HCT116 (cell line): Measurements from ENCODE around the gene AMPD3. TPM values are rescaled to one million over a fixed set of nuclear protein-coding genes. Genes with fewer than 3 reads are reported as not detected.

ENCODE experiments used
- ATAC-seq: fragments of 200-7000 bp; cut with Tn5 transposase; 2 replicates; pipeline ENCODE4 v1.9.1; 2020; ENCODE audit warnings: mild to moderate bottlenecking, moderate library complexity
- BruUV-seq: library from RNA; stranded (reverse); fragments of 400-500 nt; replicated peaks from 2 replicates; lab custom pipeline; 2021; lab: Mats Ljungman, UMichigan
- CTCF ChIA-PET: fragments of 300-600 bp; sonication (Branson Sonifier 250); formaldehyde crosslinking; loops from one replicate; lab custom pipeline; 2021; ENCODE audit warnings: antibody characterized with exemption; lab: Charles Lee
- POLR2A ChIA-PET: fragments of 300-600, 350-600 bp; sonication (Branson Sonifier 250); formaldehyde crosslinking; loops from one replicate; lab custom pipeline; 2021; ENCODE audit warnings: antibody characterized with exemption; lab: Charles Lee
- RAD21 ChIA-PET, 2 experiments: fragments of 300-600 bp; sonication (Branson Sonifier 250); formaldehyde crosslinking; loops; one replicate each; lab custom pipeline; 2023; ENCODE audit warnings: low total read pairs in 2 of 2; ENCODE audit not compliant: uncharacterized antibody in 2 of 2, unreplicated experiment in 2 of 2, low non-redundant PET in 1 of 2; lab: Charles Lee
- DNase-seq: peaks from one replicate; pipeline ENCODE4 v3.0.0-alpha.2; 2010; ENCODE audit warnings: low read depth, low spot score
- H2AFZ ChIP-seq: fragments of 200-600 bp; shearing (Covaris generic), sonication (generic); 2 replicates; pipeline ENCODE4 v1.6.1; 2017; ENCODE audit warnings: low read depth, mixed run types, mixed read lengths, antibody characterized with exemption, low read length; ENCODE audit not compliant: poor library complexity, severe bottlenecking
- H3K27ac ChIP-seq: 2 replicates; pipeline ENCODE4 v1.5.1; 2012; ENCODE audit warnings: low read depth, low read length
- H3K27me3 ChIP-seq: fragments of 200-600 bp; sonication (generic); 2 replicates; pipeline ENCODE4 v1.6.1; 2016; ENCODE audit warnings: mixed run types, low read length, mixed read lengths; ENCODE audit not compliant: insufficient read depth
- H3K36me3 ChIP-seq, 2 experiments: fragments of 200-500 bp in 1 of 2; fragments of 200-600 bp in 1 of 2; sonication (Bioruptor generic) in 1 of 2; sonication (generic) in 1 of 2; 2 replicates each; pipeline versions ENCODE4 v1.5.1 to v1.6.1; 2014 to 2016; ENCODE audit warnings: low read length in 2 of 2, inconsistent platforms in 1 of 2, mixed read lengths in 1 of 2, mixed run types in 1 of 2; ENCODE audit not compliant: insufficient read depth in 2 of 2, control insufficient read depth in 1 of 2
- H3K4me1 ChIP-seq, 2 experiments: fragments of 200-600 bp in 1 of 2; sonication (generic) in 1 of 2; 2 replicates each; pipeline versions ENCODE4 v1.5.1 to v1.6.1; 2012 to 2017; ENCODE audit warnings: low read length in 2 of 2, inconsistent platforms in 1 of 2, mild to moderate bottlenecking in 1 of 2, mixed read lengths in 1 of 2, mixed run types in 1 of 2, moderate library complexity in 1 of 2; ENCODE audit not compliant: insufficient read depth in 2 of 2, control insufficient read depth in 1 of 2
- H3K4me2 ChIP-seq: fragments of 200-600 bp; sonication (generic); 2 replicates; pipeline ENCODE4 v1.6.1; 2017; ENCODE audit warnings: mixed run types, low read length, mixed read lengths
- H3K4me3 ChIP-seq, 2 experiments: fragments of 200-600 bp in 1 of 2; sonication (generic) in 1 of 2; replicated peaks in 1 of 2; 2 replicates each; pipeline ENCODE4 v1.5.1; 2011 to 2016; ENCODE audit warnings: low read length in 2 of 2, control low read depth in 1 of 2, low read depth in 1 of 2, mild to moderate bottlenecking in 1 of 2, mixed read lengths in 1 of 2, mixed run types in 1 of 2
- H3K79me2 ChIP-seq: fragments of 200-600 bp; sonication (generic); 2 replicates; pipeline ENCODE4 v1.6.1; 2017; ENCODE audit warnings: mild to moderate bottlenecking, mixed run types, low read length, moderate library complexity, mixed read lengths; ENCODE audit not compliant: insufficient read depth
- H3K9ac ChIP-seq: fragments of 200-600 bp; sonication (generic); 2 replicates; pipeline ENCODE4 v1.6.1; 2016; ENCODE audit warnings: low read length, mixed read lengths
- H3K9me2 ChIP-seq: fragments of 200-600 bp; sonication (generic), shearing (Covaris generic); 2 replicates; pipeline ENCODE4 v1.6.1; 2017; ENCODE audit warnings: mixed run types, mild to moderate bottlenecking, moderate library complexity; ENCODE audit not compliant: insufficient read depth
- H3K9me3 ChIP-seq, 2 experiments: fragments of 200-500 bp in 1 of 2; fragments of 200-600 bp in 1 of 2; sonication (Bioruptor generic) in 1 of 2; sonication (generic) in 1 of 2; 2 replicates each; pipeline ENCODE4 v1.6.1; 2014 to 2017; ENCODE audit warnings: low read length in 2 of 2, mixed read lengths in 2 of 2, inconsistent platforms in 1 of 2, low read depth in 1 of 2, mild to moderate bottlenecking in 1 of 2, mixed run types in 1 of 2, moderate library complexity in 1 of 2; ENCODE audit not compliant: control insufficient read depth in 1 of 2, insufficient read depth in 1 of 2
- H4K20me1 ChIP-seq: fragments of 200-600 bp; sonication (generic), shearing (Covaris generic); 2 replicates; pipeline ENCODE4 v1.6.1; 2017; ENCODE audit warnings: mixed run types, mild to moderate bottlenecking, moderate library complexity; ENCODE audit not compliant: insufficient read depth
- CBX3 ChIP-seq: IDR thresholded peaks from 2 replicates; pipeline ENCODE4 v1.6.1; 2012; ENCODE audit warnings: low read depth
- CEBPB ChIP-seq: IDR thresholded peaks from 2 replicates; pipeline ENCODE4 v1.6.1; 2012; ENCODE audit warnings: low read depth
- CTCF ChIP-seq, 3 experiments: fragments of 200-600 bp in 1 of 3; sonication (generic) in 1 of 3; IDR thresholded peaks in 2 of 3; conservative IDR thresholded peaks in 1 of 3; 2 replicates each; pipeline ENCODE4 v1.5.1; 2012 to 2017; ENCODE audit warnings: low read depth in 2 of 3, low read length in 2 of 3, antibody characterized with exemption in 1 of 3, borderline replicate concordance in 1 of 3, control low read depth in 1 of 3, mild to moderate bottlenecking in 1 of 3, mixed read lengths in 1 of 3, mixed run types in 1 of 3, moderate library complexity in 1 of 3; ENCODE audit not compliant: insufficient read depth in 1 of 3
- EGR1 ChIP-seq: IDR thresholded peaks from 2 replicates; pipeline ENCODE4 v1.6.1; 2012; ENCODE audit warnings: low read depth
- ELF1 ChIP-seq: IDR thresholded peaks from 2 replicates; pipeline ENCODE4 v1.6.1; 2012; ENCODE audit warnings: low read depth, borderline replicate concordance
- EZH2 ChIP-seq: fragments of 200-600 bp; sonication (generic); IDR thresholded peaks from 2 replicates; pipeline ENCODE4 v1.6.1; 2017; ENCODE audit warnings: antibody characterized with exemption, mixed run types
- EZH2phosphoT487 ChIP-seq: fragments of 200-600 bp; IDR thresholded peaks from 2 replicates; pipeline ENCODE4 v1.6.1; 2018; ENCODE audit warnings: antibody characterized with exemption, borderline replicate concordance
- FOSL1 ChIP-seq: IDR thresholded peaks from 2 replicates; pipeline ENCODE4 v1.6.1; 2012; ENCODE audit warnings: low read depth
- JUND ChIP-seq: IDR thresholded peaks from 2 replicates; pipeline ENCODE4 v1.6.1; 2012
- POLR2A ChIP-seq: IDR thresholded peaks from 2 replicates; pipeline ENCODE4 v1.7.0; 2011; ENCODE audit warnings: borderline replicate concordance; ENCODE audit not compliant: insufficient read depth, insufficient read length; ENCODE audit errors: extremely low read depth
- RAD21 ChIP-seq: IDR thresholded peaks from 2 replicates; pipeline ENCODE4 v1.6.1; 2012; ENCODE audit warnings: low read depth, mild to moderate bottlenecking
- SP1 ChIP-seq: IDR thresholded peaks from 2 replicates; pipeline ENCODE4 v1.6.1; 2012; ENCODE audit warnings: low read depth
- TCF7L2 ChIP-seq: IDR thresholded peaks from 2 replicates; pipeline ENCODE4 v1.7.0; 2011; ENCODE audit warnings: borderline replicate concordance, inconsistent platforms; ENCODE audit not compliant: insufficient read depth, insufficient read length; ENCODE audit errors: extremely low read depth
- YY1 ChIP-seq: IDR thresholded peaks from 2 replicates; pipeline ENCODE4 v1.6.1; 2011; ENCODE audit warnings: low read length, low read depth, moderate library complexity, mild to moderate bottlenecking; ENCODE audit not compliant: insufficient replicate concordance; ENCODE audit errors: extremely low read depth
- ZBTB33 ChIP-seq: IDR thresholded peaks from 2 replicates; pipeline ENCODE4 v1.6.1; 2011; ENCODE audit warnings: mild to moderate bottlenecking, low read length, moderate library complexity; ENCODE audit not compliant: insufficient replicate concordance; ENCODE audit errors: extremely low read depth
- ZFX ChIP-seq: fragments of 450-650 bp; IDR thresholded peaks from 2 replicates; pipeline ENCODE4 v1.6.1; 2017
- ZNF274 ChIP-seq: fragments of 200-500 bp; sonication (Bioruptor generic); IDR thresholded peaks from 2 replicates; pipeline ENCODE4 v1.6.1; 2014; ENCODE audit warnings: mild to moderate bottlenecking, low read depth, low read length, inconsistent platforms
- intact Hi-C: fragments of 100-400 bp; cut with micrococcal nuclease; formaldehyde crosslinking; loops from 2 replicates; pipeline ENCODE4 v1.10.0; 2022
- total RNA-seq: library from RNA; stranded (reverse); gene quantifications from one replicate; pipeline ENCODE4 v1.2.1, GENCODE V29; 2021; ENCODE audit not compliant: unreplicated experiment
- TF ChIP-seq, protein P1 (sequence below): IDR thresholded peaks from 2 replicates; pipeline ENCODE4 v1.6.1; 2012
- TF ChIP-seq, protein P2 (sequence below): IDR thresholded peaks from 2 replicates; pipeline ENCODE4 v1.6.1; 2012
- TF ChIP-seq, protein P3 (sequence below): IDR thresholded peaks from 2 replicates; pipeline ENCODE4 v1.6.1; 2012; ENCODE audit warnings: low read depth

Gene AMPD3
- total RNA-seq, 1 experiment from 2014 or later, result 25.9 TPM

DNA sequence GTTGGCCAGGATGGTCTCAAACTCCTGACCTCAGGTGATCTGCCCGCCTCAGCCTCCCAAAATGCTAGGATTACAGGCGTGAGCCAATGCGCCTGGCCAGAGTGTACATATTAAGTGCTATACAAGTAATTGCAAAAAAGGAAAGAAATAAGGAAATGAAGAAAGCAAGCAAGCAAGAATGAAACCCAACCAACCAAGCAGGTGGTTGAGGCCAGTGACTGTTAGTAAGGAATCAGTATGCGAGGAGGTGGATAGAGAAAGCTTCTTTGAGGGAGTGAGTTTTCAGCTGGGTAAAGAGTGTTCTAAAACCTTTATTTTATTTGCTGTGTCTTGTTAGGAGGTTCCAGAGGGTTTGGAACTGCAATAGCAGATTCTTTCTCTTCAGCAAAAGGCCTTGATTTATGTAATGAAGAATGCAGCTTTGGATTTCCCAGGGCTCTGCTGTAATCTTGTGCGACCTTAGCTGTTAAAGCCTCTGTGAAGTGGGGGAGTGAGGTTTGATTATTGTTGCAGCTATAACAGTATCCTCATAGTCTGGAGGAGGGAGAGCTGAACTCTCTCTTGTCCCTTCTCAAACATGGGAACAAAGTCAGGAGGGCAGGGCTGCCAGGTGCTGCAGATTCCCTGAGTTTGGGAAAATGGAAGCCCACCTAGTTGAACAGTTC is 5.7 kb downstream of the AMPD3 start:
- intact Hi-C loops, result no loop called here
- RAD21 ChIA-PET, result no interaction called here
- H3K36me3 ChIP-seq, result peaks cover 16 to 44% of the 10 kb centered on the region in 2 experiments; a peak in 3 of 4 replicates
- no peak overlapping the region for H3K27ac ChIP-seq
- no peak overlapping the region for H3K4me2 ChIP-seq
- no peaks in the 10 kb centered on the region for H3K27me3 ChIP-seq
- CTCF ChIA-PET, result no interaction called here
- H3K79me2 ChIP-seq, result peaks cover 39% of the 10 kb centered on the region
- H3K4me1 ChIP-seq, result peaks cover 15 to 21% of the 10 kb centered on the region in 2 experiments
- DNase-seq (no peak), ATAC-seq (no peak)
- no peak overlapping the region for H2AFZ ChIP-seq
- POLR2A ChIA-PET, result no interaction called here
- H3K9me3 ChIP-seq, result no peaks in the 10 kb centered on the region
- H3K9me2 ChIP-seq, result no peaks in the 10 kb centered on the region
- H3K9ac ChIP-seq, result no peak overlapping the region
- no peak overlapping the region for H3K4me3 ChIP-seq
- TF ChIP-seq ZFX (no peak), JUND (no peak), YY1 (no peak), CBX3 (no peak), CEBPB (no peak), EZH2phosphoT487 (no peak), EGR1 (no peak), TCF7L2 (no peak), ZBTB33 (no peak), ELF1 (no peak), SP1 (no peak), CTCF (IDR thresholded peaks at IDR 0.05 in 2 of 3, conservative IDR thresholded peaks at IDR 0.05 in 1 of 3; ENCODE audit: borderline replicate concordance in 1 of 3, insufficient read depth in 1 of 3, low read depth in 2 of 3, low read length in 2 of 3) (no peak), EZH2 (no peak), POLR2A (no peak), RAD21 (no peak), FOSL1 (no peak), ZNF274 (no peak)
- TF ChIP-seq, protein P1, sequence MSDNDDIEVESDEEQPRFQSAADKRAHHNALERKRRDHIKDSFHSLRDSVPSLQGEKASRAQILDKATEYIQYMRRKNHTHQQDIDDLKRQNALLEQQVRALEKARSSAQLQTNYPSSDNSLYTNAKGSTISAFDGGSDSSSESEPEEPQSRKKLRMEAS, result no peak
- TF ChIP-seq, protein P2, sequence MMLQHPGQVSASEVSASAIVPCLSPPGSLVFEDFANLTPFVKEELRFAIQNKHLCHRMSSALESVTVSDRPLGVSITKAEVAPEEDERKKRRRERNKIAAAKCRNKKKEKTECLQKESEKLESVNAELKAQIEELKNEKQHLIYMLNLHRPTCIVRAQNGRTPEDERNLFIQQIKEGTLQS, result no peak
- TF ChIP-seq, protein P3, sequence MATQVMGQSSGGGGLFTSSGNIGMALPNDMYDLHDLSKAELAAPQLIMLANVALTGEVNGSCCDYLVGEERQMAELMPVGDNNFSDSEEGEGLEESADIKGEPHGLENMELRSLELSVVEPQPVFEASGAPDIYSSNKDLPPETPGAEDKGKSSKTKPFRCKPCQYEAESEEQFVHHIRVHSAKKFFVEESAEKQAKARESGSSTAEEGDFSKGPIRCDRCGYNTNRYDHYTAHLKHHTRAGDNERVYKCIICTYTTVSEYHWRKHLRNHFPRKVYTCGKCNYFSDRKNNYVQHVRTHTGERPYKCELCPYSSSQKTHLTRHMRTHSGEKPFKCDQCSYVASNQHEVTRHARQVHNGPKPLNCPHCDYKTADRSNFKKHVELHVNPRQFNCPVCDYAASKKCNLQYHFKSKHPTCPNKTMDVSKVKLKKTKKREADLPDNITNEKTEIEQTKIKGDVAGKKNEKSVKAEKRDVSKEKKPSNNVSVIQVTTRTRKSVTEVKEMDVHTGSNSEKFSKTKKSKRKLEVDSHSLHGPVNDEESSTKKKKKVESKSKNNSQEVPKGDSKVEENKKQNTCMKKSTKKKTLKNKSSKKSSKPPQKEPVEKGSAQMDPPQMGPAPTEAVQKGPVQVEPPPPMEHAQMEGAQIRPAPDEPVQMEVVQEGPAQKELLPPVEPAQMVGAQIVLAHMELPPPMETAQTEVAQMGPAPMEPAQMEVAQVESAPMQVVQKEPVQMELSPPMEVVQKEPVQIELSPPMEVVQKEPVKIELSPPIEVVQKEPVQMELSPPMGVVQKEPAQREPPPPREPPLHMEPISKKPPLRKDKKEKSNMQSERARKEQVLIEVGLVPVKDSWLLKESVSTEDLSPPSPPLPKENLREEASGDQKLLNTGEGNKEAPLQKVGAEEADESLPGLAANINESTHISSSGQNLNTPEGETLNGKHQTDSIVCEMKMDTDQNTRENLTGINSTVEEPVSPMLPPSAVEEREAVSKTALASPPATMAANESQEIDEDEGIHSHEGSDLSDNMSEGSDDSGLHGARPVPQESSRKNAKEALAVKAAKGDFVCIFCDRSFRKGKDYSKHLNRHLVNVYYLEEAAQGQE, result no peak
- BruUV-seq, result no TSS peak
- H4K20me1 ChIP-seq, result no peaks in the 10 kb centered on the region
